Erythroblast (primary cell): Measurements from ENCODE around the gene JPH2.

ENCODE experiments used
- GATA1 ChIP-seq: IDR thresholded peaks from 2 replicates; pipeline ENCODE4 v1.6.1; 2011; ENCODE audit warnings: low read depth, mild to moderate bottlenecking, control low read depth, low read length, moderate library complexity
- POLR2A ChIP-seq: IDR thresholded peaks from 2 replicates; pipeline ENCODE4 v1.6.1; 2011; ENCODE audit warnings: mild to moderate bottlenecking, low read length

DNA sequence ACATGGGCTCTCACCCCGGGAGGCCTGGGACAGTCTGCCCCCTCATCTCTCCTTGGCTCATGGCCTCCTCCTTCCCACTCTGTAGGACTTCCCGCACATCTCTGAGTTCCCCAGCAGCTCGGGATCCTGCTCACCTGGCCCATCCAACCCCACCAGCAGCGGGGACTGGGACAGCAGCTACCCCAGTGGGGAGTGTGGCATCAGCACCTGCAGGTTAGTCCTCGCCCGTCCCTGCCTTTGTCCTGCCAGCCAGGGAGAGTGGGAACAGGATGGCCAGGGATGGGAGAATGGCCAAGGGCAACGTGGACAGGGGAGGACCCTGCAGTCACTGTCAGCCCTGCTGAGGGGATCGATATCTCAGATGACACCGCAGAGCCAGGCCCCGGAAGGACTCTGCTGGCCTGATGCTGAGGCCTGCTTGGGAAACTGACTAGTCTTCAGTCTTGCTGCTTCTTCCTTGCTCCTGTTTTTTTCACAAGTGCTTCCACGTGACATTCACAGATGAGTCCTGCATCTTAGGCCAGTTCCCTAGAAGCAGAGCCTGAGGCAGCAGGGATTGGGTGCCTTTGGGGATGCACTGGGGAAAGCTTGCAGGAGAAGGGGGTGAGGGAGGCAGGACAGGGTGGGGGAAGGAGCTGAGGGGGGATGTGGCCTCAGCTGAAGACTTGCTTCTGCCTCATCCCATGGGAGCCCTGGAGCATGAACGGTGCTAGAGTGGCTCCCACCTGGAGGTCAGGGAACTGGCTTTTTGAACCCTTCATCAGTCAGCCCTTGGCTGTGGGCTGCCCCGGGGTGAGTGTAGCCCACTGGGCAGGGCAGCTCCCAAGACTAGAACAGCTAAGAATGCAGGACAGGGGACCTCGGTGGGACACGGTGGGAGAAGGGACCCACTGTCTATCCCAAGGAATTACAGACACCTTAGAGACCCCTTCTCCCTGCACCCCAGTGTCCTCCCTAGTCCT, 120.1 kb downstream of the JPH2 start:
- TF ChIP-seq POLR2A (no peak), GATA1 (no peak)
